ENCODE data around the gene PDCL2.

GRCh38 chr4:55575513-55575912 lies 16.5 kb downstream of the PDCL2 start:
- no peak for TF ChIP-seq CTCF (conservative IDR thresholded peaks at IDR 0.05; ENCODE audit: low read length)
- TF ChIP-seq EZH2phosphoT487 (IDR thresholded peaks at IDR 0.05; ENCODE audit: borderline replicate concordance) = no peak

All from Loucy (cell line).